H1 (cell line): Measurements from ENCODE around the gene GDPD5. TPM values are rescaled to one million over a fixed set of nuclear protein-coding genes. Genes with fewer than 3 reads are reported as not detected.

Experiments used
- BRCA1 ChIP-seq: IDR thresholded peaks from 2 replicates; pipeline ENCODE4 v1.6.1; 2012; ENCODE audit warnings: low read depth, low read length, improper control_type of control experiment
- EZH2 ChIP-seq: fragments of 200-600 bp; sonication (generic); IDR thresholded peaks from 2 replicates; pipeline ENCODE4 v1.7.1; 2012; ENCODE audit warnings: low read depth, mild to moderate bottlenecking, moderate library complexity, low read length, inconsistent platforms; ENCODE audit not compliant: severe bottlenecking
- SP1 ChIP-seq: IDR thresholded peaks from 2 replicates; pipeline ENCODE4 v1.6.1; 2011; ENCODE audit warnings: low read depth, low read length
- SUZ12 ChIP-seq: fragments of 200-600 bp; sonication (generic); IDR thresholded peaks from 2 replicates; pipeline ENCODE4 v1.6.1; 2012; ENCODE audit warnings: mild to moderate bottlenecking, inconsistent platforms, low read length, moderate library complexity, mixed read lengths
- YY1 ChIP-seq: IDR thresholded peaks from 2 replicates; pipeline ENCODE4 v1.6.1; 2011; ENCODE audit warnings: low read depth, mild to moderate bottlenecking, low read length
- polyA plus RNA-seq, 7 experiments: library from polyadenylated mRNA; depleted of rRNA in 3 of 7; stranded (reverse) in 5 of 7; unstranded in 2 of 7; fragments of >200 nt in 5 of 7; fragments of 200-250 nt in 2 of 7; gene quantifications; 1 replicate in 5 of 7; 2 replicates in 1 of 7; 4 replicates in 1 of 7; pipeline versions ENCODE4 v1.2.1 to v1.2.3, GENCODE V29; 2011 to 2013; ENCODE audit warnings: missing spikeins in 2 of 7, mixed read lengths in 2 of 7
- total RNA-seq: library from RNA; stranded (reverse); fragmentation: NEBNext Ultra II Directional; extraction: Animal tissue kit (Norgen Biotek cat#: 25700); gene quantifications from 2 replicates; pipeline ENCODE4 v1.2.1, GENCODE V29; 2021

Gene GDPD5
- total and polyA plus RNA-seq, 2 of the 8 experiments (the other 6 are each of a cell fraction or from before 2014, with no cell fraction given): 7.8 to 8.6 TPM

GRCh38 chr11:75400146-75400865, 125.4 kb downstream of the GDPD5 start (continued):
- TF ChIP-seq YY1 (peak; percentile 25; the same call in 1 of the 2 replicates), SP1 (peak; percentile 59; the same call in 1 of the 2 replicates), EZH2 (no peak), SUZ12 (no peak), BRCA1 (no peak)
